NCI-H128 (cell line): ENCODE data around the gene TMEM40.
"Not testable (repeated sequence)": the region's sequence is repeated elsewhere in the genome, so short reads cannot be mapped to it uniquely, and the experiment has no call there.

ENCODE experiments used
- DNase-seq: peaks from one replicate; lab custom pipeline; 2025; ENCODE audit not compliant: unreplicated experiment; lab: John Stamatoyannopoulos, UW

TMEM40 gene

DNA sequence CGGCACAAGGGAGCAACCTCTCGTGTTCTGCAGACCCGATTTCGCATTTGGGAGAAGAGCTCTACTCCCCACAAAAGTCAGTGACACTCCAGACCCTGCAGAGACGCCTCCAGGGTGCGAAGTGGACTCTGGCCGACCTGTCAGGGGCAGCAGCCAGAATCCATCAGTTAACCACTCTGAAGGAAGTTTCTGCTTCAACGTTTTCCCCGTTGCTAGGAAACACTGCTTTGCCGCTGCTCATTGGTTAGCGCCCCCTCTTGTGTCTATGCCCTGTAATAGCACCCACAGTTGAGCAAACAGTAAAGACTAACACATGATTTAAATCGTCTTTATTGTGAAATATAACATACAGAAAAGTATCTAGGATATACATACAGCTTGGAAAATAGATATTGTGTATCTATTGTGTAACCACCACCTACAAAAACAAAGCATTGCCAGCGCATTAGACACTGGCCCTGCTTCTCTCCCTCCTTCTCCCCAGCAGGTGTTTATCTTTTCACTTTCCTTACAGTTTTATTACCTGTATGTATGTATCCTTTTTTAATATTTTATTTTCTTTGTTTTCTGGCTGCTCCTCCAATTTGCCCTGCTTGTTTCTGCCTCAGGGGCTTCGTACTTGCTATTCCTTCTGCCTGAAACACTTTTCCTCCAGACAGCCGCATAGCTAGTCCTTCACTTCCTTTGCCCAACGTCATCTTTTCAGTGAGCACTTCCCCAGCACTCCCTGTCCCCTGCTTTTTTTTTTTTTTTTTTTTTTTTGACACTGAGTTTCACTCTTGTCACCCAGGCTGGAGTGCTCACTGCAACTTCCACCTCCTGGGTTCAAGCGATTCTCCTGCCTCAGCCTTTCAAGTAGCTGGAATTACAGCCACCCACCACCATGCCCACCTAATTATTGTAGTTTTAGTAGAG is 38.8 kb downstream of the TMEM40 start:
- peak; percentile 12 for DNase-seq

GRCh38 chr3:12719541-12719940 is 39.5 kb downstream of the TMEM40 start:
- no peak for DNase-seq

DNA sequence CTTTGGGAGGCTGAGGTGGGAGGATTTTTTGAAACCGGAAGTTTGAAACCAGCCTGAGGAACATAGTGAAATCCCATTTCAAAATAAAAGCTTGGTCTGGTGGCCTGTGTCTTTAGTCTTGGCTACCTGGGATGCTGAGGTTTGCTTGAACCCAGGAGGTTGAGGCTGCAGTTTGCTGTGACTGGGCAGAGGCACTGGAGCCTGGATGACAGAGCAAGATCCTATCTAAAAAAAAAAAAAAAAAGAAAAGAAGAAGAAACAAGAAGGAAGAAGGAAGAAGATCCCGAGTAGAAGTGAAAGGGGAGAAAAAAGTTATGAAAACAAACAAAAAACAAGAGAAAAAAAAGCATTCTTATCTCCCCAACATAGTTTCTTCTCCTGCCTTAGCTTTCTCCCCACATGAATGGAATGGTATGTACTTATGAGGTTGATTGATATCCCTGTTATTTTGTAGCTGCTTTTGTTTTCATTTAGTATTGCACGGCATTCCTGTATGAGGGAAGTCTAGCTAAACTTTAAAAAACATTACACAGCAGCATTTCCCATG is 42.4 kb downstream of the TMEM40 start:
- no peak for DNase-seq

DNA sequence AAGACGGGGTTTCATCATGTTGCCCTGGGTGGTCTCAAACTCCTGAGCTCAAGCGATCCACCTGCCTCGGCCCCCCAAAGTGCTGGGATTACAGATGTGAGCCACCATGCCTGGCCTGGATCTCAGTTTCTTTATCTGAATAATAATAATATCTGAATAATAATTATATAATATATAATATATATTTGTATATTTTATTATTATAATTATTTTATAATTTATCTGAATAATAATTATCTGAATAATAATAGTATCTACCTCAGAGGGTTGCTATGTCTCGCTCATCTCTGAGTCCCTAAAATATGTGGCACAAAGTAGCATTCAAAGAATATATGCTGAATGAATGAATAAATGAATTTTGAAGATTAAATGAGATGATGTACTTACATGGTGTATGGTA is 44.8 kb downstream of the TMEM40 start:
- no peak for DNase-seq

- no peak for DNase-seq
These were observed 49.0 kb downstream of the TMEM40 start for GRCh38 chr3:12710062-12710461.

- DNase-seq, result no peak
These were observed 49.7 kb downstream of the TMEM40 start for GRCh38 chr3:12709334-12709733.

- DNase-seq, result no peak
These were observed 50.4 kb downstream of the TMEM40 start for GRCh38 chr3:12708584-12709192.

GRCh38 chr3:12707449-12707848 is 51.6 kb downstream of the TMEM40 start:
- DNase-seq, result no peak

DNA sequence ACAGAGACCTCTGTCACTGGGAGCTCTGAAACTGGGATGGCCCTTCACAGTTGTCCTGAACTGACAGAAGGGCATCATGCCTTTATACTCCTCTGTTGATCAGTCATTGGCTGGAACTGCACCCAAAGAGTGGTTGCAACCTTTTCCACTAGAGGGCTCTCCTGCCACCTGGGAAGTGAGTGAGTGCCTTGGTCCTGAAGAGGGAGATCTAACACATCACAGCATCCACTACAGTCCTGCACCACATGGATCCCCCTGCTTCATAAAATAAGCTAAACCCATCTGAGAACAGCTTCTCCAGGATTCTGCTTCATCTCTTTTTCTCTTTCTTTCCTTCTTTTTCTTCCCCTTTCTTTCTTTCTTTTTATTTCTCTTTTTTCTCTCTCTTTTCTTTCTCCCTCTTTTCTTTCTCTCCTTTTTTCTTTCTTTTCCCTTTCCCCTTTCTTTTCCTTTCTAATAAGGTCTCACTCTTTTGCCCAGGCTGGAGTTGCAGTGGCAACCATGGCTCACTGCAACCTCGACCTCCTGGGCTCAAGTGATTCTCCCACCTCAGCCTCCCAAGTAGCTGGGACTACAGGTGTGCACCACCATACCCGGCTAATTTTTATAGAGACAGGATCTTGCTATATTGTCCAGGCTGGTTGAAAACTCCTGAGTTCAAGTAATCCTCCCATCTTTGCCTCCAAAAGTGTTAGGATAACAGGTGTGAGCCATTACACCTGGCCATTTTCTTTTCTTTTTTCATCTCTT is 52.4 kb downstream of the TMEM40 start:
- no peak for DNase-seq

GRCh38 chr3:12705981-12706380 is 53.1 kb downstream of the TMEM40 start:
- DNase-seq, result no peak

DNA sequence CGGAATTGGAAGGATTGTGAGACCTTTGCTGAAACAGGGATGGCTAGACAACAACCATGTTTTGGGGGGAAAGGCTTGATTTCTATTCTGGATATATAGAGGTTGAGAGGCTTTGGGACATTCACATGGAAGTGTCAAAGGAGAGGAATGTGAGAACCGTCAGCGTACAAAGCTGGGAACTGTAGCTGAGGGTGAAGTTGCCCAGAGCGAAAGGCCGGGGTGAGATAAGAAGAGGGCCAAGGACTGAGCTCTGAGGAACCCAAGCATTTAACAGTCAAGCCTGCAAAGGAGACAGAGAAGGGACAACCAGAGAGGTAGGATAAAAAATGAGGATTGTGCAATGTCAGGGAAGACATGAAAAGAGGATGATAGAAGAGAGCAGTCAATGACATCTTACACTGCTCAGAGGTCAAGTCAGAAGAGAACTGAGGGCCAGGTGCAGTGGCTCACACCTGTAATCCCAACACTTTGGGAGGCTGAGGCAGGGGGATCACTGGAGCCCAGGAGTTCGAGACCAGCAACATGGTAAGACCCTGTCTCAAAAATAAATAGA is 53.6 kb downstream of the TMEM40 start:
- DNase-seq, result no peak

DNA sequence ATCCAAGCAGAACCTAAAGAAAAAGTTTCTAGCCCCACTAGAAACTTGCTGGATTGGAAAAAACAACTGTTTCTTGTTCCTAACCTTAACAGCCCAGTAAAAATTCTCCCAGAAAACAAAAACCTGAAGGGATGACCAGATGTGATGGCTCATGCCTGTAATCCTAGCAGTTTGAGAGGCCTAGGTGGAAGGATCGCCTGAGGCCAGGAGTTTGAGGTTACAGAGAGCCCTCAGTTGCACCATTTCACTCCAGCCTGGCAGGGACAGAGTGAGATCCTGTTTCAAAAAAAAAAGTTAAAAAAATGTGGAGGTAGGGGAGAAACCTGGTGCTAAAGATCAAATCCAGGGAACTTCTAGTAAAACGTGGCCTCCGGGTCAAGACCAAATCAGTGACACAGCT is 56.6 kb downstream of the TMEM40 start:
- DNase-seq, result no peak

- DNase-seq, result not testable (repeated sequence)
These were observed 57.5 kb downstream of the TMEM40 start for GRCh38 chr3:12701601-12702000.

DNA sequence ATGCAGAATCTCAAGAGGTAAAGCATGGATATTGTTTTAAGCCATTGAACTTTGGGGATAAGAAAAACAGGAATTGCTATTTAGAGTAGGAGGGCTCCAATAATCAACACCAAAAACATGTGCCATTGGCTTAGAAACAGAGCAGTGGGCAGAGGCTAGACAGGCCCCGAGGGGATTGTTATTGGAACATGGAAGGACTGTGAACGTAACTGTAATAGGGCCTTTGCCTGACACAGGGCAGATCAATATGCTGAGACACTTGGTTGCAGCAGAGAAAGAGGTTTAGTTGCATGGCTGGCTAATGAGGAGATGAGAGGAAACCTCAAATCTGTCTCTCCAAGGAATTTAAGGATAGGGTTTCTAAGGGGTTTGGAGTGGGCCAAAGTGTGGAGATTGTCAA is 58.3 kb downstream of the TMEM40 start:
- no peak for DNase-seq

DNA sequence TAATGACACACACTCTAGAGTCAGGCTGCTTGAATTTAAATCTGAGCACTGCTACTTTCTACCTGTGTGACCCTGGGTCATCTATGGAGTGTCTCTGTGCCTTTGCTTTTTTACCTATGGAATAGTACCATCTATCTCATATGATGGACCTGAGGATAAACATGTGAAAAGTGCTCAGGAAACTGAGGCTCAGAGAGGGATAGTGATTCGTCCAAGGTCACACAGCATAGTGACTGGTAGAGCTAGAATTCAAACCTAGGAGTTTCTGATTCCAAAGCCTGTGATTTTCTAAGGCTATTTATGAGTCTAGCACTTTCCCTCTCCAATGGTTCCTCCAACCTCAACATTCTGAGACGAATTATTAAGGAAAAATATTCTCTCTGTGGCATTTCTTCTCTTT is 63.1 kb downstream of the TMEM40 start:
- no peak for DNase-seq

DNA sequence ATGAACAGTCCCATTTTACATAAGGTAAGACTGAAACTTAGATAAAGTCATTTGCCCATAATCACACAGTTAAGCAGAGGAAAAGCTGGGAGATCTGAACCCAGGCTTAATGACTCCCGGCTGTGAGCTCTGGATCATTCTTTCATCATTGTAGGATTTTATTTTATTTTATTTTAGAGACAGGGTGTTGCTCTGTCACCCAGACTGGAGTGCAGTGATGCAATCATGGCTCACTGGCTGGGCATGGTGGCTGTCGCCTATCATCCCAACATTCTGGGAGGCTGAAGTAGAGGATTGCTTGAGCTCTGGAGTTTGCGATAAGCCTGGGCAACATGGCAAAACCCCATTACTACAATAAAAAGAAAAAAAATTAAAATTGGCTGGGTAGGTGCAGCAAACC is 63.9 kb downstream of the TMEM40 start:
- no peak for DNase-seq

DNA sequence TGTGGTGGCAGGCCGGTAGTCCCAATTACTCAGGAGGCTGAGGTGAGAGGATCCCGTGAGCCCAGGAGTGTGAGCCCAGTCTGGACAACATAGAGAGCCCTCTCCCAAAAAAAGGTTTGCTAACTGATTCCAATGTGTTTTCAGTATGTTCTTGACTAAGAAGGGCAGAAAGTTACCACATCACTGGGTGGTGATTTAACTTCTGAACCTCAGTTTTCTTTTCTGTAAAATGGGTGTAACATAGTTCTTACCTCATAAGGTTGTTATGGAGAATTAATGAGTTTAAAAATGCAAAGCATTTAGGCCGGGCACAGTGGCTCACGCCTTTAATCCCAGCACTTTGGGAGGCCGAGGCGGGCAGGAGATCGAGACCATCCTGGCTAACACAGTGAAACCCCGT is 66.6 kb downstream of the TMEM40 start:
- no peak for DNase-seq

DNA sequence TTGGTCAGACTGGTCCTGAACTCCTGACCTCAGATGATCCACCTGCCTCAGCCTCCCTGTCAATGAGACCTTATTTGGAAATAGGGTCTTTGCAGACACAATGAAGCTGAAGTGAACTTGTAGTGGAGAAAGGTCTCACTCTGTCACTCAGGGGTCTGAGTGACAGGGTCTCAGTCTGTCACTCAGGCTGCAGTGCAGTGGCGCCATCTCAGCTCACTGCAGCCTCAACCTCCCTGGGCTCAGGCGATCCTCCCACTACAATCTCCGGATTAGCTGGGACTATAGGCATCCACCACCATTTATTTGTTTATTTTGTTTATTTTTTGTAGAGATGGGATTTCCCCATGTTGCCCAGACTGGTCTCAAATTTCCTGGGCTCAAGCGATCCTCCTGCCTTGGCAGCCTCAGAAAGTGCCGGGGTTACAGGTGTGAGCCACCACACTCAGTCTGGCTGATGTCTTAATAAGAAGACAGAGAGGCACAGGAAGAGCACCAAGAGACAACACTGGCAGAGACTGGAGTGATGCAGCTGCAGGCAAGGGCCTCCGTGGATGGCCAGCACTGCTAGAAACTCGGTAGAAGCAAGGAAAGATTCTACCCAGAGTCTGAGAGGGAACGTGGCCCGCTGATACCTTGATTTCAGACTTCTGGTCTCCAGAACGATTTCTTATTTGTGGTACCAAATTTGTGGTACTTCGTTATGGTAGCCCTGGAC is 68.9 kb downstream of the TMEM40 start:
- no peak for DNase-seq

DNA sequence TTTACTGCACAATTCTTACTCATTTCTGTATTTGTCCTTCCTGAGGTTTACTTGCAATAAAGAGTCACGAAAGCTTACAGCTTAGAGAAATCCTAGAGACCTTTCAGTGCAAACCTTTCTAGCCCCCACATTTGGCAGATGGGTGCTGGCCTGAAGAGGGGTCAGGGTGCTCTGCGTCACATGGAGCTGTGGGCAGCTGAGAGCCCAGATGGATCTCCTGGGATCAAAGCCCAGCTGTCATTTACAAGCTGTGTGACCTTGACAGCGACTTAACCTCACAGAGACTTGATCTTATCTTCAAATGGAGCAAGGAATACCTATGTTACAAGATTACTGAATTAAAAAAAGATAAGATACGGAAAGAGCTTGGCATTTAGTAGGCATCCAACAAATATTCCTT is 71.1 kb downstream of the TMEM40 start:
- DNase-seq, result no peak

GRCh38 chr3:12686096-12686495 is 73.0 kb downstream of the TMEM40 start:
- DNase-seq, result no peak
